Gastrocnemius medialis (tissue), 4 donors: ENCODE data around the gene ADGRD1. TPM values are rescaled to one million over a fixed set of nuclear protein-coding genes. Genes with fewer than 3 reads are reported as not detected.
"Not testable (repeated sequence)": the region's sequence is repeated elsewhere in the genome, so short reads cannot be mapped to it uniquely, and the experiment has no call there.

Experiments used
- ATAC-seq, 2 donors: fragments of 150-250 bp; one replicate each; pipeline ENCODE4 v1.9.1; 2016
- DNase-seq, 2 donors: peaks; one replicate each; pipeline ENCODE4 v3.0.0-alpha.2; 2019
- H3K27ac ChIP-seq, 4 donors: fragments of 200-600 bp; sonication (generic); 1 replicate in 1 of 4; 2 replicates in 3 of 4; pipeline ENCODE4 v1.5.1; 2016 to 2018; ENCODE audit warnings: mild to moderate bottlenecking in 2 of 4, moderate library complexity in 1 of 4
- H3K27me3 ChIP-seq, 3 donors: fragments of 200-600 bp; sonication (generic) in 2 of 3; 1 replicate in 1 of 3; 2 replicates in 2 of 3; pipeline versions ENCODE4 v1.5.1 to v1.6.0; 2016 to 2019; ENCODE audit warnings: mild to moderate bottlenecking in 1 of 3, moderate library complexity in 1 of 3
- H3K36me3 ChIP-seq, 2 donors: fragments of 200-600 bp; sonication (generic) in 1 of 2; one replicate each; pipeline ENCODE4 v1.5.1; 2017 to 2018
- H3K4me1 ChIP-seq, 2 donors: fragments of 200-600 bp; sonication (generic) in 1 of 2; one replicate each; pipeline ENCODE4 v1.5.1; 2016 to 2017; ENCODE audit warnings: mild to moderate bottlenecking in 2 of 2
- H3K4me3 ChIP-seq, 4 donors: fragments of 200-600 bp; sonication (generic) in 3 of 4; 1 replicate in 1 of 4; 2 replicates in 3 of 4; pipeline ENCODE4 v1.5.1; 2016 to 2019; ENCODE audit warnings: mild to moderate bottlenecking in 2 of 4
- H3K9me3 ChIP-seq, 3 donors: fragments of 200-600 bp; sonication (generic) in 2 of 3; 1 replicate in 1 of 3; 2 replicates in 2 of 3; pipeline ENCODE4 v1.5.1; 2016 to 2019
- CTCF ChIP-seq, 5 experiments: fragments of 450-650 bp in 3 of 5; fragments of 200-600 bp in 2 of 5; sonication (generic) in 2 of 5; IDR thresholded peaks in 4 of 5; conservative IDR thresholded peaks in 1 of 5; 1 replicate in 4 of 5; 2 replicates in 1 of 5; pipeline ENCODE4 v1.5.1; 2016 to 2019; ENCODE audit warnings: antibody characterized with exemption in 5 of 5, mild to moderate bottlenecking in 3 of 5, moderate library complexity in 3 of 5
- POLR2A ChIP-seq, 2 donors: fragments of 450-650 bp; IDR thresholded peaks; one replicate each; pipeline ENCODE4 v1.6.1; 2017; ENCODE audit warnings: antibody characterized with exemption in 2 of 2, mild to moderate bottlenecking in 2 of 2, moderate library complexity in 2 of 2
- in situ Hi-C, 4 donors: fragments of 200-750 bp; cut with MboI; loops; one replicate each; pipeline versions ENCODE4 v1.15.0 to v1.8.0; 2017; ENCODE audit warnings: low sequenced_read_pairs in 4 of 4
- intact Hi-C: fragments of 100-400 bp; cut with DNase I; formaldehyde crosslinking; loops from one replicate; pipeline ENCODE4 v1.15.1; 2023; ENCODE audit warnings: low total_unique reads
- total RNA-seq, 4 donors: library from RNA; depleted of rRNA; stranded (reverse); fragments of >200 nt; gene quantifications; one replicate each; pipeline versions ENCODE4 v1.1.0 to v1.2.3, GENCODE V29; 2016

The ADGRD1 gene
- total RNA-seq, 4 donors from 2014 or later: 5.3 to 9.6 (median 8.2) TPM

DNA sequence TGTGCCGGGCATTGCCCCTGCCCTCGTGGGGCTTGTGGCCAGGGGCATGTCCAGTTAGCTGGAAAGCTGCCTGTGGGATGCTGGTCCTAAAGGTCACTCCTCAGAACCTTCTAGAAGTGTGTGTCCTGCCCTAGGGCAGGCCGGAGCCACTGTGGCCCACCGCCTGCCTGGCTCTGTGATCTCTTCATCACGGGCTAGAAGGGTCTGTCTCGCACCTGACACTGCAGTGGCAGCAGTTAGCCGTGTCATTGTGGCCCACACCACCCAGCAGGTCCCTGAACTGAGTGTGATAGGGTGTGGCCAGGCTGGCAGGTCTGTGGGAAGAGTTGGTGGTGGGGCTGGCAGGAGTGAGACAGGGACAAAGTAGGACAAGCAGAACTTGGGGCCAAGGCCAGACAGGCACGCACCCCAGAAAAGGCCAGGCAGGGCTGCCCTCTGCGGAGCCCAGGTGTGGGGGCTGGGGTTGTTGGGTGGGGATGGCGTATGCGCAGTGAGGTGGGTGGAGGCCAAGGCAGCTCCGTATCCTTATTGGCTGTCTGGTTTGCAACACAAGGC lies 41.2 kb downstream of the ADGRD1 start:
- no peak for TF ChIP-seq POLR2A (IDR thresholded peaks at IDR 0.05)
- no peak for TF ChIP-seq CTCF (IDR thresholded peaks at IDR 0.05 in 4 of 5, conservative IDR thresholded peaks at IDR 0.05 in 1 of 5)
- in situ Hi-C loops: no loop called here
- DNase-seq: no peak
- Histone ChIP-seq H3K27ac (no peak overlapping the region), H3K4me3 (no peak overlapping the region), H3K36me3 (no peaks in the 10 kb centered on the region), H3K9me3 (no peaks in the 10 kb centered on the region), H3K4me1 (no peaks in the 10 kb centered on the region), H3K27me3 (no peaks in the 10 kb centered on the region)
- no peak for ATAC-seq
- intact Hi-C loops: no loop called here

- DNase-seq, in situ Hi-C loops: not testable (repeated sequence)
Measured at GRCh38 chr12:130995386-130995969, 41.8 kb downstream of the ADGRD1 start.

DNA sequence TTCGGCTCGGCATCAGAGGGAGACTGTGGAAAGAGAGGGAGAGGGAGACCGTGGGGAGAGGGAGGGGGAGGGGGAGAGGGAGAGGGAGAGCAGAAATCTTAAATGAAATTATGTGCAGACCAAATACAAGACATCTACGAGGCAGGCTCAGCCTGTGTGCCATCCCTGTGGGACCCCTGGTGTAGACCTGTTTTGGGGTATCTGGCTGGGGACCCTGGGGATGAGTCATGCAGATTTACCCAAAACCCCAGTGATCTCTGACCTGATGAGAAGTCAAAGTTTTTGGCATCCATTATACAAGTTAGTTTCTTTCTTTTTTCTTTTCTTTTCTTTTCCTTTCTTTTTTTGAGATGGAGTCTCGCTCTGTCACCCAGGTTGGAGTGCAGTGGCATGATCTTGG lies 44.4 kb downstream of the ADGRD1 start:
- ATAC-seq: no peak
- Histone ChIP-seq H3K9me3 (no peaks in the 10 kb centered on the region), H3K27ac (no peak overlapping the region), H3K27me3 (no peaks in the 10 kb centered on the region), H3K4me3 (no peak overlapping the region), H3K4me1 (peaks cover 7 to 13% of the 10 kb centered on the region in 2 donors), H3K36me3 (no peaks in the 10 kb centered on the region)
- TF ChIP-seq CTCF (IDR thresholded peaks at IDR 0.05 in 4 of 5, conservative IDR thresholded peaks at IDR 0.05 in 1 of 5) (no peak), POLR2A (IDR thresholded peaks at IDR 0.05) (no peak)
- intact Hi-C loops (no loop called here), in situ Hi-C loops (no loop called here)
- no peak for DNase-seq

More at GRCh38 chr12:130995386-130995969, 41.8 kb downstream of the ADGRD1 start:
- intact Hi-C loops, H3K4me3 ChIP-seq, H3K36me3 ChIP-seq, ATAC-seq, H3K9me3 ChIP-seq, H3K4me1 ChIP-seq, H3K27ac ChIP-seq, H3K27me3 ChIP-seq: not testable (repeated sequence)

DNA sequence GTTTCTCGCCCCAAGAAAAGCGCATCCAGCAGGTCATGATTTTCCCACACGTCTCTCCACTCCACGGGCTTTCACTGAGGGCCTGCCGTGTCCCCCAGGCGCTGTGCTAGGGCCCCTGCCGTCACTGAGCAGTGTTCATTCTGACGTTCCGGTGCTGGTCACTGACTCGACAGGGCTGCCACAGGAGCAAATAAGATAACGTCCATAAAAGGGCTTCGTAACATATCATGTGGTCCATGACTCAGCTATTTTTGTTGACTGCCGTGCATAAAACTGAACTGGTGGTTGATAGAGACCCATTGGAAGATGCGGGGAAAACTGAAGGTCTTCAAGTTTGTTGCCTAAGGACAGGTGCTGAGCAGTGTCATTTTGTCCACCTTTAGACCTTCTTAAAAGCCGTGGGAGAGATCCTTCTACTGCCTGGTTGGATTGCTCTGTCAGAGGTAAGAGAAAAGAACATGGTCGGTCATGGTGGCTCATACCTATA lies 46.3 kb downstream of the ADGRD1 start:
- TF ChIP-seq CTCF (IDR thresholded peaks at IDR 0.05 in 4 of 5, conservative IDR thresholded peaks at IDR 0.05 in 1 of 5) (no peak), POLR2A (IDR thresholded peaks at IDR 0.05) (no peak)
- Histone ChIP-seq H3K36me3 (no peaks in the 10 kb centered on the region), H3K27me3 (no peaks in the 10 kb centered on the region), H3K4me3 (no peak overlapping the region), H3K9me3 (no peaks in the 10 kb centered on the region), H3K27ac (no peak overlapping the region), H3K4me1 (peaks cover 7 to 18% of the 10 kb centered on the region in 2 donors)
- ATAC-seq (no peak), DNase-seq (no peak)
- in situ Hi-C loops: no loop called here
- intact Hi-C loops: no loop called here

DNA sequence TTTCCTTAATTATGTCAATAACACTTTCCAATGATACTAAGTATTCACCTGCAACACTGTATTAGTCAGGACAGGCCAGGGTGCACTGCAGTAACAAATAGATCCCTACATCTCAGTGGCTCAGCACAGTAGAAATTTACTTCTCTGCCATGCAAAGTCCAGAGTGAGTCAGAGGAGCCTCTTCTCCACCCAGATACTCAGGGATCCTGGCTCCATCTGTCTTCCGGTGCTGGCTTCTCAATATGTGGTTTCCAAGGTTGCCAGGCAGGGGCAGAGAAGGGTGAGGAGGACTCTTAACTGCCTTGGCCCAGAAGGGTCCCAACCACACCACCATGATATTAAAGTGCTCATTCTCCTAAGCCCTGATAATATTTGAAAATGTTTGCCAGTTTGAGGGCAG lies 47.8 kb downstream of the ADGRD1 start:
- TF ChIP-seq CTCF (IDR thresholded peaks at IDR 0.05 in 4 of 5, conservative IDR thresholded peaks at IDR 0.05 in 1 of 5): no peak
- TF ChIP-seq POLR2A (IDR thresholded peaks at IDR 0.05): no peak
- H3K36me3 ChIP-seq: no peaks in the 10 kb centered on the region
- H3K27ac ChIP-seq: no peak overlapping the region
- H3K27me3 ChIP-seq: no peaks in the 10 kb centered on the region
- H3K4me3 ChIP-seq: no peak overlapping the region
- peaks cover 7 to 21% of the 10 kb centered on the region in 2 donors for H3K4me1 ChIP-seq
- H3K9me3 ChIP-seq: no peaks in the 10 kb centered on the region
- DNase-seq (no peak), ATAC-seq (no peak)
- intact Hi-C loops (no loop called here), in situ Hi-C loops (no loop called here)
